HG03060 (cell line): Measurements from ENCODE around the gene PPM1K.

Source experiments
- ATAC-seq: cut with Tn5 transposase; IDR thresholded peaks from one replicate; pipeline ENCODE4 v1.9.1; 2021; ENCODE audit warnings: low read depth, moderate number of reproducible peaks; ENCODE audit not compliant: unreplicated experiment

PPM1K gene

GRCh38 chr4:88277711-88278225 lies 6.6 kb downstream of the PPM1K start:
- no peak for ATAC-seq

- no peak for ATAC-seq
Measured at GRCh38 chr4:88276952-88277710, 7.2 kb downstream of the PPM1K start.

GRCh38 chr4:88275949-88276515 lies 8.3 kb downstream of the PPM1K start:
- no peak for ATAC-seq

- peak; percentile 41 for ATAC-seq
Measured at GRCh38 chr4:88275516-88275915, 8.8 kb downstream of the PPM1K start.

- no peak for ATAC-seq
Measured at GRCh38 chr4:88268913-88269312, 15.4 kb downstream of the PPM1K start.

- no peak for ATAC-seq
Measured at GRCh38 chr4:88264336-88264735, 20.0 kb downstream of the PPM1K start.

- ATAC-seq, result no peak
Measured at GRCh38 chr4:88257726-88258125, 26.6 kb downstream of the PPM1K start.

GRCh38 chr4:88255111-88255510 lies 29.2 kb downstream of the PPM1K start:
- ATAC-seq, result no peak

GRCh38 chr4:88251924-88252323 lies 32.4 kb downstream of the PPM1K start:
- no peak for ATAC-seq

- no peak for ATAC-seq
Measured at GRCh38 chr4:88247148-88247547, 37.2 kb downstream of the PPM1K start.

- ATAC-seq, result no peak
Measured at GRCh38 chr4:88246600-88246999, 37.8 kb downstream of the PPM1K start.

GRCh38 chr4:88244816-88245579 lies 39.4 kb downstream of the PPM1K start:
- no peak for ATAC-seq

GRCh38 chr4:88244056-88244455 lies 40.3 kb downstream of the PPM1K start:
- ATAC-seq, result no peak

- ATAC-seq, result no peak
Measured at GRCh38 chr4:88242144-88242543, 42.2 kb downstream of the PPM1K start.

- ATAC-seq, result no peak
Measured at GRCh38 chr4:88240297-88240714, 44.1 kb downstream of the PPM1K start.

GRCh38 chr4:88230969-88231771 lies 53.2 kb downstream of the PPM1K start:
- ATAC-seq, result no peak

GRCh38 chr4:88230461-88230891 lies 53.9 kb downstream of the PPM1K start:
- no peak for ATAC-seq

- no peak for ATAC-seq
Measured at GRCh38 chr4:88227734-88228133, 56.6 kb downstream of the PPM1K start.

GRCh38 chr4:88226143-88226542 lies 58.2 kb downstream of the PPM1K start:
- no peak for ATAC-seq
